ENCODE data around the gene CYTH1. TPM values are rescaled to one million over a fixed set of nuclear protein-coding genes. Genes with fewer than 3 reads are reported as not detected.

The CYTH1 gene
- total RNA-seq, 1 experiment from 2014 or later = 9.7 TPM

DNA sequence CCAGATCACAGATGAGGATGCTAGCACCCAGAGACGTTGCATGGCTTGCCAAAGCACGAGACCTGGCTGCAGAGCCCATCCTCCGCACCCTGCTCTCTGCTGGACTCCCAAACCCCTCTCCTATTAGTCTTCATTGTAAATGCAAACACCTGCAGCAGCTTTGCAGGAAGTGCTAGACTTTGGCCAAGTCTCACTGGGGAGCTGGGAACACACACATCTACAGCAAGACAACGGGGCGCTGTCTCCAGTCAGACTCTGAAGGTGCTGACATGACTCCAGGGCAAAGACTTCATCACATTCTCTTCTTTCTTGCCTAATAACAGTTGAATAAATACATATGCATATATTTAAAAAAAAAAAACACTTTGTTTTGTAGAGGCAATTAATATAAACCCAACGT is 43.8 kb downstream of the CYTH1 start:
- H4K5ac ChIP-seq (ENCODE audit: insufficient read length, low read depth, low read length) = no peak overlapping the region
- no peak overlapping the region for H2AFZ ChIP-seq (ENCODE audit: low read length)
- H3T11ph ChIP-seq (ENCODE audit: low read length) = no peak overlapping the region
- TF ChIP-seq, protein P1, sequence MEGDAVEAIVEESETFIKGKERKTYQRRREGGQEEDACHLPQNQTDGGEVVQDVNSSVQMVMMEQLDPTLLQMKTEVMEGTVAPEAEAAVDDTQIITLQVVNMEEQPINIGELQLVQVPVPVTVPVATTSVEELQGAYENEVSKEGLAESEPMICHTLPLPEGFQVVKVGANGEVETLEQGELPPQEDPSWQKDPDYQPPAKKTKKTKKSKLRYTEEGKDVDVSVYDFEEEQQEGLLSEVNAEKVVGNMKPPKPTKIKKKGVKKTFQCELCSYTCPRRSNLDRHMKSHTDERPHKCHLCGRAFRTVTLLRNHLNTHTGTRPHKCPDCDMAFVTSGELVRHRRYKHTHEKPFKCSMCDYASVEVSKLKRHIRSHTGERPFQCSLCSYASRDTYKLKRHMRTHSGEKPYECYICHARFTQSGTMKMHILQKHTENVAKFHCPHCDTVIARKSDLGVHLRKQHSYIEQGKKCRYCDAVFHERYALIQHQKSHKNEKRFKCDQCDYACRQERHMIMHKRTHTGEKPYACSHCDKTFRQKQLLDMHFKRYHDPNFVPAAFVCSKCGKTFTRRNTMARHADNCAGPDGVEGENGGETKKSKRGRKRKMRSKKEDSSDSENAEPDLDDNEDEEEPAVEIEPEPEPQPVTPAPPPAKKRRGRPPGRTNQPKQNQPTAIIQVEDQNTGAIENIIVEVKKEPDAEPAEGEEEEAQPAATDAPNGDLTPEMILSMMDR (conservative IDR thresholded peaks at IDR 0.05) = no peak
- no peak overlapping the region for H3K56ac ChIP-seq (ENCODE audit: insufficient read length, low read depth, low read length)
- Mint-ChIP-seq H3K4me1 (peaks cover 27 to 31% of the 10 kb centered on the region in 2 experiments), H3K4me3 (no peak overlapping the region), H3K9me3 (no peaks in the 10 kb centered on the region), H3K27ac (no peak overlapping the region), H3K27me3 (ENCODE audit: low read depth) (peaks cover 1% of the 10 kb centered on the region; the same call in 1 of the 2 replicates), H3K36me3 (ENCODE audit: insufficient read depth in 1 of 3, low read depth in 3 of 3) (no peaks in the 10 kb centered on the region)
- no peak overlapping the region for H3K4ac ChIP-seq (ENCODE audit: low read depth, low read length)
- H3K18ac ChIP-seq (ENCODE audit: insufficient read length, low read depth, low read length) = no peak overlapping the region
- no peak overlapping the region for H2BK20ac ChIP-seq (ENCODE audit: low read depth, low read length, poor library complexity, severe bottlenecking)
- no peak for DNase-seq
- H2BK15ac ChIP-seq (ENCODE audit: low read depth, low read length) = no peak overlapping the region
- no peaks in the 10 kb centered on the region for H4K20me1 ChIP-seq (ENCODE audit: control insufficient read depth, insufficient read depth, insufficient read length)
- no peak overlapping the region for H2BK120ac ChIP-seq (ENCODE audit: low read depth, low read length, poor library complexity, severe bottlenecking)
- H2BK12ac ChIP-seq (ENCODE audit: insufficient read length, low read depth, low read length) = no peak overlapping the region
- H3K27me3 ChIP-seq (ENCODE audit: insufficient read depth, low read length) = no peaks in the 10 kb centered on the region
- no peak overlapping the region for H2AK5ac ChIP-seq (ENCODE audit: insufficient read length, low read length)
- H3K9ac ChIP-seq (ENCODE audit: extremely low read depth, insufficient read length, low read length) = no peak overlapping the region
- no peak overlapping the region for H4K8ac ChIP-seq (replicated peaks; ENCODE audit: insufficient read length, low read depth, low read length)
- no peak overlapping the region for H2BK5ac ChIP-seq (ENCODE audit: insufficient read length, low read length)
- no peaks in the 10 kb centered on the region for H3K23me2 ChIP-seq (ENCODE audit: insufficient read length, low read depth, low read length, poor library complexity, severe bottlenecking)
- no peak overlapping the region for H3K23ac ChIP-seq (ENCODE audit: insufficient read length, low read depth, low read length)
- no peak overlapping the region for H4K91ac ChIP-seq (ENCODE audit: insufficient read length, low read depth, low read length)
- no CpG with 5 or more reads among the region's 6 CpGs for WGBS (ENCODE audit: extremely low coverage, insufficient read length, low lambda C conversion rate)
- H3K4me2 ChIP-seq (ENCODE audit: insufficient read depth, insufficient read length, low read length) = no peak overlapping the region
- no peaks in the 10 kb centered on the region for H3K4me1 ChIP-seq (ENCODE audit: insufficient read depth, low read length)
- no peaks in the 10 kb centered on the region for H3K79me1 ChIP-seq (ENCODE audit: insufficient read depth, low read depth, low read length, poor library complexity, severe bottlenecking)
- H3K79me2 ChIP-seq (ENCODE audit: insufficient read depth, low read length) = no peaks in the 10 kb centered on the region
- no peaks in the 10 kb centered on the region for H3K9me3 ChIP-seq (ENCODE audit: control insufficient read depth, low read depth, low read length)
- H3K27ac ChIP-seq (ENCODE audit: insufficient read length, low read depth, low read length) = no peak overlapping the region
- H3K14ac ChIP-seq (ENCODE audit: insufficient read depth, low read length) = no peak overlapping the region
